ENCODE results near the gene LYSMD4.

The LYSMD4 gene

GRCh38 chr15:99704444-99704838, 28.8 kb downstream of the LYSMD4 start:
- DNase-seq, result peak; percentile 86 to 89

GRCh38 chr15:99703603-99704443, 29.4 kb downstream of the LYSMD4 start:
- peak; percentile 56 to 72 for DNase-seq

- DNase-seq, result peak in 1 of 2 experiments; percentile 19
Measured at GRCh38 chr15:99702895-99703602, 30.2 kb downstream of the LYSMD4 start.

GRCh38 chr15:99696096-99696495, 37.1 kb downstream of the LYSMD4 start:
- no peak for DNase-seq

GRCh38 chr15:99692825-99693224, 40.4 kb downstream of the LYSMD4 start:
- no peak for DNase-seq

GRCh38 chr15:99686290-99686689, 46.9 kb downstream of the LYSMD4 start:
- no peak for DNase-seq

GRCh38 chr15:99683000-99683670, 50.1 kb downstream of the LYSMD4 start:
- no peak for DNase-seq

- no peak for DNase-seq
Measured at GRCh38 chr15:99682455-99682854, 50.8 kb downstream of the LYSMD4 start.

- DNase-seq, result no peak
Measured at GRCh38 chr15:99681990-99682389, 51.2 kb downstream of the LYSMD4 start.

GRCh38 chr15:99680276-99680675, 53.0 kb downstream of the LYSMD4 start:
- no peak for DNase-seq

GRCh38 chr15:99677540-99678134, 55.6 kb downstream of the LYSMD4 start:
- DNase-seq, result no peak

All from AML-193 (cell line).